ENCODE data around the gene DCTD.

The DCTD gene

GRCh38 chr4:182907396-182907795 lies 9.8 kb downstream of the DCTD start:
- TF ChIP-seq REST (IDR thresholded peaks at IDR 0.05; ENCODE audit: insufficient read depth in 1 of 2, low read depth in 2 of 2, low read length in 2 of 2), result no peak
- no peak for TF ChIP-seq POLR2AphosphoS5 (IDR thresholded peaks at IDR 0.05; ENCODE audit: low read depth, low read length)
- no peak for TF ChIP-seq TAF1 (IDR thresholded peaks at IDR 0.05; ENCODE audit: borderline replicate concordance, insufficient read depth, low read length)
- TF ChIP-seq SIN3A (IDR thresholded peaks at IDR 0.05; ENCODE audit: borderline replicate concordance, insufficient read depth, low read length), result no peak
- TF ChIP-seq FOXP2 (optimal IDR thresholded peaks at IDR 0.05; ENCODE audit: borderline replicate concordance, extremely low read depth, extremely low read length, insufficient read depth), result no peak

GRCh38 chr4:182906786-182907185 lies 10.4 kb downstream of the DCTD start:
- TF ChIP-seq REST (IDR thresholded peaks at IDR 0.05; ENCODE audit: insufficient read depth in 1 of 2, low read depth in 2 of 2, low read length in 2 of 2) (no peak), TAF1 (IDR thresholded peaks at IDR 0.05; ENCODE audit: borderline replicate concordance, insufficient read depth, low read length) (no peak), POLR2AphosphoS5 (IDR thresholded peaks at IDR 0.05; ENCODE audit: low read depth, low read length) (no peak), FOXP2 (optimal IDR thresholded peaks at IDR 0.05; ENCODE audit: borderline replicate concordance, extremely low read depth, extremely low read length, insufficient read depth) (no peak), SIN3A (IDR thresholded peaks at IDR 0.05; ENCODE audit: borderline replicate concordance, insufficient read depth, low read length) (no peak)

GRCh38 chr4:182905038-182905437 lies 12.1 kb downstream of the DCTD start:
- TF ChIP-seq TAF1 (IDR thresholded peaks at IDR 0.05; ENCODE audit: borderline replicate concordance, insufficient read depth, low read length) (no peak), POLR2AphosphoS5 (IDR thresholded peaks at IDR 0.05; ENCODE audit: low read depth, low read length) (no peak), FOXP2 (optimal IDR thresholded peaks at IDR 0.05; ENCODE audit: borderline replicate concordance, extremely low read depth, extremely low read length, insufficient read depth) (no peak), REST (IDR thresholded peaks at IDR 0.05; ENCODE audit: insufficient read depth in 1 of 2, low read depth in 2 of 2, low read length in 2 of 2) (no peak), SIN3A (IDR thresholded peaks at IDR 0.05; ENCODE audit: borderline replicate concordance, insufficient read depth, low read length) (no peak)

GRCh38 chr4:182904211-182904761 lies 12.9 kb downstream of the DCTD start:
- TF ChIP-seq POLR2AphosphoS5 (IDR thresholded peaks at IDR 0.05; ENCODE audit: low read depth, low read length) (no peak), REST (IDR thresholded peaks at IDR 0.05; ENCODE audit: insufficient read depth in 1 of 2, low read depth in 2 of 2, low read length in 2 of 2) (no peak), FOXP2 (optimal IDR thresholded peaks at IDR 0.05; ENCODE audit: borderline replicate concordance, extremely low read depth, extremely low read length, insufficient read depth) (no peak), TAF1 (IDR thresholded peaks at IDR 0.05; ENCODE audit: borderline replicate concordance, insufficient read depth, low read length) (no peak), SIN3A (IDR thresholded peaks at IDR 0.05; ENCODE audit: borderline replicate concordance, insufficient read depth, low read length) (no peak)

- TF ChIP-seq REST (IDR thresholded peaks at IDR 0.05; ENCODE audit: insufficient read depth in 1 of 2, low read depth in 2 of 2, low read length in 2 of 2) (no peak), POLR2AphosphoS5 (IDR thresholded peaks at IDR 0.05; ENCODE audit: low read depth, low read length) (no peak), SIN3A (IDR thresholded peaks at IDR 0.05; ENCODE audit: borderline replicate concordance, insufficient read depth, low read length) (no peak), FOXP2 (optimal IDR thresholded peaks at IDR 0.05; ENCODE audit: borderline replicate concordance, extremely low read depth, extremely low read length, insufficient read depth) (no peak), TAF1 (IDR thresholded peaks at IDR 0.05; ENCODE audit: borderline replicate concordance, insufficient read depth, low read length) (no peak)
These were observed 14.2 kb downstream of the DCTD start for GRCh38 chr4:182903013-182903412.
